Measurements from ENCODE around the gene TMEM237. TPM values are rescaled to one million over a fixed set of nuclear protein-coding genes. Genes with fewer than 3 reads are reported as not detected.
"Not testable (repeated sequence)": the region's sequence is repeated elsewhere in the genome, so short reads cannot be mapped to it uniquely, and the experiment has no call there.

Gene TMEM237
- polyA plus RNA-seq: 10 to 100 TPM in 2 of 3 donors, 1 to 10 TPM in 1; 3.3 to 19.7 (median 10.6) TPM

DNA sequence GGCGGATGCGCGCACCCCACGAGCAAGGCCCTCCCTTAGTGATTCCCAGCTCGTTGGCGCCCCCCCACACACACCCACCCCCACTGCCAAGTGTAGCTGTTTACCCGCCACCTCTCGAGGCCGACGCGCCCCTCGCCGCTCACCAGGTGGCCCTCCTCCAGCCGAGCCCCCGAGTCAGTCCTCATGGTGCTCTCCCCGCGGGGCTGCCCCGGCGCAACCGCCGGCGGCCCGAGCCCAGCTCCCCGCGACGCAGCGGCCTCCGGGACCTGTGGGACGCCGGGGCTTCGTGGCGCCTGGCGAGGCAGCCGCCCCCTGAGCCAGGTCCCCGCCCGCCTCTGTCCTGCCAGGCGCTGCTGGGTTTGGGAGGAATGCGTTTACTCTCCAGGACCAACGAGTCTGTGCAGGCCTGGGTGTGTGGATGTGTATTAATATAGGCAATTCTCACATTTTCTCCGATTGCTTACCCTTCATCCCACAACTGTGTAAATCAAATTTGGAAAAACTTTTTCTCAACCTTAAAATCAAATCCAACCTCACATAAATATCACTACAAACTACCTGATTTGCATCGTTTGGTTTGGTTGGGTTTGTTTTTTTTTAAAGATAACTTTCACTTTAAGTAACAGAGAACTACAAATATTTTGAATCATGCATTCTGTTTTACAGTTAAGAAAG, at the start of gene TMEM237:
Gene TMEM237, minus strand, starts transcription at position 288 of the 675 bp plus-strand sequence. Its CDS starts 103 bp downstream, at position 185.
- WGBS, 3 donors: 1 to 2% (median 1%) methylated on average over 36 to 41 of the region's 41 CpGs

DNA sequence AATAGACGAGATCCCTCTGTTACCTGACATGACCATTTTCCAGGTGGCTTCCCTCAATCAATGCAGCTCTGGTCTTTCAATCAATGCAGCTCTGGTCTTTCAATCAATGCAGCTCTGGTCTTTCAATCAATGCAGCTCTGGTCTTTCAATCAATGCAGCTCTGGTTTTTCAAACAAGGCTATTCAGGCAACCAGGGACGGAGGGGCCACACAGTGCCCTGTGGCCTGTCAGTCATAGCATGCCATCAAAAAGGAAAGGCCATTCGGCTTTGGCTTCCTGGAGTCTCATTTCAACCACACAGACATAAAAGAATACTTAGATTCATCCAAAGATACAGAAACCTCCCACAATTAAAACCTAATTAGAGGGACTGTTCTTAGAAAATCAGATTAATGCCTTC, 41.9 kb upstream of the TMEM237 start:
- no peak overlapping the region for H3K27ac ChIP-seq (ENCODE audit: low read depth, low read length)
- 85 to 86% (median 86%) methylated on average over 3 of the region's 3 CpGs for WGBS, 3 donors

More for the DNA sequence above, at the start of gene TMEM237:
- H3K27ac ChIP-seq (ENCODE audit: low read depth, low read length): peak within 1 kb of the TSS; percentile 55

- WGBS, 3 donors: 44 to 48% (median 48%) methylated on average over 9 of the region's 9 CpGs
- no peak overlapping the region for H3K27ac ChIP-seq (ENCODE audit: low read depth, low read length)
Observed at GRCh38 chr2:201680743-201681142, 37.4 kb upstream of the TMEM237 start.

DNA sequence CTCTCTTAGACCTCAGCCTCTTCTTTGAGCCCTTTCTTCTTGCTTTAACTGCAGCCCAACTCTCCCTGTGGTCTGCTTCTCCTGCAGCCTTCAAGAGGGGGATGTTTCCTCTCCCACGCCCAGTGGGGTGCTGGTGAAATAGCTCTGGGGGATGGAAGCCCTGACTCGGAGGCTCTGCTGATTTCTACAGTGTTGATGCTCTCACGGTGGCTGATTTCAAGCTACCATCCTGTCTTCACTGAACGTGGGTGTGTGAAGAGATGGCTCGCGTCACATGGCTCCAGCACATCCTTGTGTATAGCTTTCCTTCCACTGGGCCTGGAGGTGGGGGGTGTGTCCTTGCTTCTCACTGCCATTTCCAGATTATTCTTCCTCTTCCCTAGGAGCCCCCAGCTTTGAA, 35.1 kb upstream of the TMEM237 start:
- H3K27ac ChIP-seq (ENCODE audit: low read depth, low read length): no peak overlapping the region
- 65 to 75% (median 74%) methylated on average over 6 of the region's 6 CpGs for WGBS, 3 donors

DNA sequence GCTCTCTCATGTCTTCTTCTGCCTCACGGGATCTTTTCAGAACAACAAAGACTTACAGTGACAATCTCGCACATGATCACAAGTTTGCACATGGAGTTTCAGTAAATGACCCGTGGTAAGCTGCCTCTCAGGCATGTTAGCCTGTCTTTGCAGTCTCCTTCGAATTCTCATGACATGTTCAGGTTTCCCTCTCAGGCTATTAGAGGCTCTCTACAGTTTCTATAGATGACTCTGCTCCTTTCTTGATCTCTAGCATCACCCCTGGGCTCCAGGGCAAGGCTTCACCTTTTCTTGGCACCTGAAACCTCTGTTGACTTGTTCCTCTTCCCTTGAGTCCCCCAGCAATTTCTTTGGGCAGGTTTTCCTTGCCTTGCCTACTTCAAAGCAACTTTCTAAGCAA, 32.2 kb upstream of the TMEM237 start:
- 68 to 85% (median 72%) methylated on average over 4 of the region's 4 CpGs for WGBS, 3 donors
- no peak overlapping the region for H3K27ac ChIP-seq (ENCODE audit: low read depth, low read length)

DNA sequence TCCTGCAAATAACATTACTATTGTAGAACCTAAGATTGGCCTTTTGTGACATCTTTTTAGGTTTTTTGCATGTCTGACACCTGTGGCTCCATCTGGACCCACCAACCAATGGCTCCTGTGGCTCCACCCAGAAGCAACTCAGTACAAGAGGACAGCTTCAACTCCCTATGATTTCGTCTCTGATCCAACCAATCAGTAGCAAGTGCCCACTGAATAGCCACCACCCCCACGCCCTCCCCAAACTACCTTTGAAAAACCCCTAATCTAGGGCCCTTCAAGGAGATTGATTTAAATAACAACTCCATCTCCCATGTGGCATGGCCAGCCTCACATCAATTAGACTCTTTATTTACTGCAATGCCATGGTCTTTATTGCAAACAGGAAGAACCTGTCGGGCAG, 31.5 kb upstream of the TMEM237 start:
- no peak overlapping the region for H3K27ac ChIP-seq (ENCODE audit: low read depth, low read length)
- 65 to 90% (median 85%) methylated on average over 3 of the region's 3 CpGs for WGBS, 3 donors

DNA sequence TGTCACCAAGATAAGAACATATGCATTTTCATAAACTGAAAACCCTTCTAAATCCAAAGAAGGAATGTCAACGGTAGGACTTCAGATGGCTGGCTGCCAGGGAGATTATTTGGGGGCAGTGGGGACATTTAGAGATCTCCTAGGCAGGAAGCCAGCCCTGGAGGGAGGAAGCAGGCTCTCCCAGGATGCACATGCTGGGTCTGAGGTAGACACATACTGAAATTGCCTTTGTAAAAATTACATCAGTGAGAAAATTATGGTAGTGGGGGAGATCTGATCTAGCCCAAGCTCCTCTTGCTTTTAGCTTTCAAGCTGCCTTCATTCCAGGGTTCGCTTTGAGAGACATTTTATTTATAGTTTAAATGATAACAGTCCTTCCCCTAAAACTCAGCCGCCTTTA, 31.0 kb upstream of the TMEM237 start:
- H3K27ac ChIP-seq (ENCODE audit: low read depth, low read length): no peak overlapping the region
- 58 to 72% (median 68%) methylated on average over 3 of the region's 3 CpGs for WGBS, 3 donors

DNA sequence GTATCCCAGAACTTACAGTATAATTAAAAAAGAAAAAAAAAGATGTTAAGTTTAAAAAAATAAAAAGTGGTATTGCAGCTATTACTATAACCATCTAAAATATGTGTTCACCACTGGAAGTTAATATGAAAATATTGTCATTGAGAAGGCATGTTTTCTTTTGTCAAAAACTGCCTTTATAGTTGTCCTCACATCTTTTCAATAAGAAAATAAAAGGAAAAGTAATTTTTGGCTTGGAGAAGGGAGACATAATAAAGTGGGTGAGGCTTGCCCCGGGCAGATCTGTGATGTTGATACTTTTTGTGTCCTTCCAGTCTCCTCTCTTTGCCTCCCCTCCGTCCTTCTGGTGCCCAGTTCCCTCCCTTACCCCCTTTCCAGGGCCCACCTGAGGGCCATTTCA, 30.2 kb upstream of the TMEM237 start:
- no peak overlapping the region for H3K27ac ChIP-seq (ENCODE audit: low read depth, low read length)
- 47 to 94% (median 82%) methylated on average over 2 of the region's 2 CpGs for WGBS, 3 donors

DNA sequence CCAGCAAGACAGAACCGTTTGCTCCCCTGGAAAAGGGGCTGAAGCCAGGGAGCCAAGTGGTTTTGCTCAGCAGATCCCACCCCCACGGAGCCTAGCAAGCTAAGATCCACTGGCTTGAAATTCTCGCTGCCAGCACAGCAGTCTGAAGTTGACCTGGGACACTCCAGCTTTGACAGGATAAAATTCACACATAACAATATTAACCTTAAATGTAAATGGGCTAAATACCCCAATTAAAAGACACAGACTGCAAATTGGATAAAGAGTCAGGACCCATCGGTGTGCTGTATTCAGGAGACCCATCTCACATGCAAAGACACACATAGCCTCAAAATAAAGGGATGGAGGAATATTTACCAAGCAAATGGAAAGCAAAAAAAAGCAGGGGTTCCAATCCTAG, 27.9 kb upstream of the TMEM237 start:
- not testable (repeated sequence) for H3K27ac ChIP-seq (ENCODE audit: low read depth, low read length)
- WGBS, 3 donors: 54 to 63% (median 54%) methylated on average over 4 of the region's 4 CpGs

DNA sequence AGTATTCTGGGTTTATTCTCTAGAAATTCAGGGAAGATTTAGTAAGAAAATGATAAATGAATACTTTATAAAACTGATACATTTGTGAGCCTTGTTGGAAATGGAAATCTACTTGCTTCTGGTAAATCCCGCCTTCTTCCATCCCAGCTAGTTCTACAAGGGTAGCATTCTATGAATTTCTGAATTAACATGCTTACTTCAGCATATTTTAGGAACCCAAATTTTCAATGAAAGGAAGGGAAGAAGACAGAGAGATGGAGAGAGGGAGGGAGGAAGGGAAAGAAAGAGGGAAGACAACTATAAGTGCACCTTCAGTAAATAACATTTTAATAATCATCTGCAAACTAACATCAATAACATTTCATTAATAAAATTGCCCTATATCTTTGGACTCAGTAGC, 26.6 kb upstream of the TMEM237 start:
- WGBS, 3 donors: 88 to 99% (median 94%) methylated on average over 1 of the region's 1 CpG
- no peak overlapping the region for H3K27ac ChIP-seq (ENCODE audit: low read depth, low read length)

GRCh38 chr2:201668402-201668910, 25.2 kb upstream of the TMEM237 start:
- H3K27ac ChIP-seq (ENCODE audit: low read depth, low read length): no peak overlapping the region
- 46 to 68% (median 56%) methylated on average over 3 of the region's 3 CpGs for WGBS, 3 donors

GRCh38 chr2:201664334-201664733, 21.0 kb upstream of the TMEM237 start:
- no peak overlapping the region for H3K27ac ChIP-seq (ENCODE audit: low read depth, low read length)
- 69 to 82% (median 79%) methylated on average over 8 of the region's 8 CpGs for WGBS, 3 donors

DNA sequence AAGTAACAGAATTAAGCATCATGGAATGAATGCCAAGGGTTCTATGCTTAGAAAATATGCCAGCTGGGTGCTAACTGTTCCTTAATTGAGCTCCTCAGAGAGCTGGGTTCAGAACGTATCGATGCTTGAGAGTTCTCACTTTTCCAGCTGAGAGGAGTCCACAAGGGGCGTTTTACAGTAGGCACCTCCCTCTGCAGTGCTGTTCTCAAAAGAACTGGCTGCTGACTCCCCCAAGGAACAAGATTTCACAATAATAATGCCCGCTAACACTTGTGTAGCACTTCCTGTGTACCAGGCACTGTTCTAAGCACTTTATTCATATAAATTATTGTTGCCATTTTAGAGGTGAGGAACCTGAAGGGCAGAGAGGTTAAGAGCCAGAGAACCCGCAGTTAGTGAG, 18.1 kb upstream of the TMEM237 start:
- 31 to 44% (median 40%) methylated on average over 5 of the region's 5 CpGs for WGBS, 3 donors
- no peak overlapping the region for H3K27ac ChIP-seq (ENCODE audit: low read depth, low read length)

DNA sequence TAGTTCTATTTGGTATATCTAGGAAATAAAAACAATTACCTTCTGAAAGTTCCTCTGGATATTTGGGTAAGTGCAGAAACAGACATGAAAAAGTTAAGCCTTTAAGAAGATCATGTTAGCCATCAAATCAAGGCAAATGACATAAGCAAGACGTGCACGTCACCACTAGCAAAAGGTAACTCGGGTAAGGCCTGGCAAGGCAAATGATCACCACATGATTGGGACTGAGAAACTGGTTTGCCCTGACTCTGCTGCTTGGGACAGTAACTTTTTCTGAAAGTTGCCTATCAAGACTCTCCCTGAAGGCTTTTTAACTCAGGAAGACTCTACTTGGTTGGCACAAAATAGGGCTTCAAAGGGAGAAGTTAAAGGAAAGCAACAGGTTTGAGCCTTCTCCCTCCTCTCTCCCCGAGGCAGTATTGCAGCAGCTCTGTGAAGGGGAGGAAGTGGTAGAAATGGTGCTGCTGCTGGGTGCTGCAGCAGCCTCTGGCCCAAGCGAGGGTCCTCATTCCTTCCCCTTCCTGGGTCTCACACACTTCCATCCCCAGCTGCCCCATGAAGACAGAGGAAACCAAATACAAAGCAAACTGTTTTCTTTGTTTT, 17.1 kb upstream of the TMEM237 start:
- no peak overlapping the region for H3K27ac ChIP-seq (ENCODE audit: low read depth, low read length)
- 55 to 72% (median 68%) methylated on average over 5 of the region's 5 CpGs for WGBS, 3 donors

- WGBS, 3 donors: 73 to 90% (median 89%) methylated on average over 5 of the region's 5 CpGs
Observed at GRCh38 chr2:201656740-201657139, 13.4 kb upstream of the TMEM237 start.

GRCh38 chr2:201656102-201656501, 12.8 kb upstream of the TMEM237 start:
- H3K27ac ChIP-seq (ENCODE audit: low read depth, low read length): no peak overlapping the region
- WGBS, 3 donors: 93 to 96% (median 95%) methylated on average over 11 of the region's 11 CpGs

More at GRCh38 chr2:201656740-201657139, 13.4 kb upstream of the TMEM237 start:
- no peak overlapping the region for H3K27ac ChIP-seq (ENCODE audit: low read depth, low read length)

GRCh38 chr2:201654616-201655384, 11.5 kb upstream of the TMEM237 start:
- no peak overlapping the region for H3K27ac ChIP-seq (ENCODE audit: low read depth, low read length)
- WGBS, 3 donors: 59 to 82% (median 74%) methylated on average over 5 of the region's 5 CpGs

- no peak overlapping the region for H3K27ac ChIP-seq (ENCODE audit: low read depth, low read length)
- 70 to 86% (median 85%) methylated on average over 6 of the region's 6 CpGs for WGBS, 3 donors
Observed at GRCh38 chr2:201653221-201653620, 9.9 kb upstream of the TMEM237 start.

- WGBS, 3 donors: 81 to 96% (median 95%) methylated on average over 2 of the region's 2 CpGs
- H3K27ac ChIP-seq (ENCODE audit: low read depth, low read length): no peak overlapping the region
Observed at GRCh38 chr2:201649442-201649841, 6.1 kb upstream of the TMEM237 start.

Measured in adipose tissue (tissue), 3 donors.